ENCODE measurements around the gene MICB.

DNA sequence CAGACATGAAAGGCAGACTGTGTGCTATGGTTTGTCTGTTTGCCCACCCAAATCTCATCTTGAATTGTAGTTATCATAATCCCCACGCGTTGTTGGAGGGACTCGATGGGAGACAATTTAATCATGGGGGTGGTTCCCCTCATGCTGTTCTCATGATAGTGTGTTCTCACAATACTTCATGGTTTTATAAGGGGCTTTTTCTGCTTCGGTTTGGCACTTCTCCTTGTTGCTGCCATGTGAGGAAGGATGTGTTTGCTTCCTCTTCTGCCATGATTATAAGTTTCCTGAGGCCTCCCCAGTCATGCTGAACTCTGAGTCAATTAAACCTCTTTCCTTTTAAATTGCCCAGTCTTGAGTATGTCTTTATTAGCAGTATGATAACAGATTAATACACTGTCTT, 47.2 kb upstream of the MICB start:
- TF ChIP-seq POLR2AphosphoS5 (IDR thresholded peaks at IDR 0.05) (no peak), POLR2A (IDR thresholded peaks at IDR 0.05) (no peak)

Data from gastroesophageal sphincter (tissue), 2 donors.